ENCODE data around the gene AFP.

DNA sequence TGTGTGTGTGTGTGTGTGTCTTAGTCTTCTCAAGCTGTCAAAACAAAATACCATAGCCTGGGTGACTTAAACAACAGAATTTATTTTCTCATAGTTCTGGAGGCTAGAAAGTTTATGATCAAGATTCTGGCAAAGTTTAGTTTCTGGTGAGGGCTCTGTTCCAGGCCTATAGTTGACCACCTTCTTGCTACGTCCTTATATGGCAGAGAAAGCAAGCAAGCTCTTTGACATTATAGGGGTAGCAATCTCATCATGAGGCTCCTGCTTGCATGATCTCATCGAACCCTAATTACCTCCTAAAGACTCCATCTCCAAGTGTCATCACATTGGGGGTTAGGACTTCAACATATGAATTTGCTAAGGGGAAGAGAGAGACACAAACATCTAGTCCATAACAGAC is 6.9 kb upstream of the AFP start:
- no peak for TF ChIP-seq POLR2A (IDR thresholded peaks at IDR 0.05)
- TF ChIP-seq, protein P1, sequence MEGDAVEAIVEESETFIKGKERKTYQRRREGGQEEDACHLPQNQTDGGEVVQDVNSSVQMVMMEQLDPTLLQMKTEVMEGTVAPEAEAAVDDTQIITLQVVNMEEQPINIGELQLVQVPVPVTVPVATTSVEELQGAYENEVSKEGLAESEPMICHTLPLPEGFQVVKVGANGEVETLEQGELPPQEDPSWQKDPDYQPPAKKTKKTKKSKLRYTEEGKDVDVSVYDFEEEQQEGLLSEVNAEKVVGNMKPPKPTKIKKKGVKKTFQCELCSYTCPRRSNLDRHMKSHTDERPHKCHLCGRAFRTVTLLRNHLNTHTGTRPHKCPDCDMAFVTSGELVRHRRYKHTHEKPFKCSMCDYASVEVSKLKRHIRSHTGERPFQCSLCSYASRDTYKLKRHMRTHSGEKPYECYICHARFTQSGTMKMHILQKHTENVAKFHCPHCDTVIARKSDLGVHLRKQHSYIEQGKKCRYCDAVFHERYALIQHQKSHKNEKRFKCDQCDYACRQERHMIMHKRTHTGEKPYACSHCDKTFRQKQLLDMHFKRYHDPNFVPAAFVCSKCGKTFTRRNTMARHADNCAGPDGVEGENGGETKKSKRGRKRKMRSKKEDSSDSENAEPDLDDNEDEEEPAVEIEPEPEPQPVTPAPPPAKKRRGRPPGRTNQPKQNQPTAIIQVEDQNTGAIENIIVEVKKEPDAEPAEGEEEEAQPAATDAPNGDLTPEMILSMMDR (IDR thresholded peaks at IDR 0.05), result no peak
